Iris pigment epithelial cell (primary cell): Measurements from ENCODE around the gene UGGT1.
"Not testable (repeated sequence)": the region's sequence is repeated elsewhere in the genome, so short reads cannot be mapped to it uniquely, and the experiment has no call there.

Experiments
- DNase-seq: peaks from one replicate; pipeline ENCODE4 v3.0.0-alpha.2; 2011; ENCODE audit warnings: low read depth

The UGGT1 gene

GRCh38 chr2:128170776-128171175 is 79.8 kb downstream of the UGGT1 start:
- no peak for DNase-seq

- DNase-seq: peak; percentile 17
Observed at GRCh38 chr2:128172191-128172590, 81.2 kb downstream of the UGGT1 start.

- not testable (repeated sequence) for DNase-seq
Observed at GRCh38 chr2:128174067-128174466, 83.1 kb downstream of the UGGT1 start.

- no peak for DNase-seq
Observed at GRCh38 chr2:128177315-128177714, 86.3 kb downstream of the UGGT1 start.

GRCh38 chr2:128178149-128178649 is 87.2 kb downstream of the UGGT1 start:
- no peak for DNase-seq

GRCh38 chr2:128178650-128179460 is 87.9 kb downstream of the UGGT1 start:
- DNase-seq: peak; percentile 88

- DNase-seq: no peak
Observed at GRCh38 chr2:128179461-128179755, 88.4 kb downstream of the UGGT1 start.

- DNase-seq: peak; percentile 81
Observed at GRCh38 chr2:128180031-128180430, 89.0 kb downstream of the UGGT1 start.

GRCh38 chr2:128185576-128185975 is 94.6 kb downstream of the UGGT1 start:
- no peak for DNase-seq

- DNase-seq: peak; percentile 83
Observed at GRCh38 chr2:128187032-128187654, 96.1 kb downstream of the UGGT1 start.

GRCh38 chr2:128195435-128195984 is 104.5 kb downstream of the UGGT1 start:
- no peak for DNase-seq

GRCh38 chr2:128196026-128196425 is 105.0 kb downstream of the UGGT1 start:
- DNase-seq: no peak

- peak; percentile 62 for DNase-seq
Observed at GRCh38 chr2:128196471-128196931, 105.5 kb downstream of the UGGT1 start.

GRCh38 chr2:128197059-128197458 is 106.1 kb downstream of the UGGT1 start:
- DNase-seq: no peak

GRCh38 chr2:128198656-128199055 is 107.7 kb downstream of the UGGT1 start:
- DNase-seq: peak; percentile 29

- no peak for DNase-seq
Observed at GRCh38 chr2:128199141-128199540, 108.1 kb downstream of the UGGT1 start.

GRCh38 chr2:128202791-128203190 is 111.8 kb downstream of the UGGT1 start:
- DNase-seq: peak; percentile 27

GRCh38 chr2:128206245-128206644 is 115.2 kb downstream of the UGGT1 start:
- no peak for DNase-seq

GRCh38 chr2:128208023-128208422 is 117.0 kb downstream of the UGGT1 start:
- DNase-seq: no peak

GRCh38 chr2:128208631-128209324 is 117.8 kb downstream of the UGGT1 start:
- DNase-seq: not testable (repeated sequence)

GRCh38 chr2:128214251-128214650 is 123.3 kb downstream of the UGGT1 start:
- no peak for DNase-seq

GRCh38 chr2:128214866-128215460 is 124.0 kb downstream of the UGGT1 start:
- DNase-seq: no peak
